Osteoblast (primary cell): ENCODE measurements around the gene CAMKMT. TPM values are rescaled to one million over a fixed set of nuclear protein-coding genes. Genes with fewer than 3 reads are reported as not detected.

Experiments
- DNase-seq: peaks from one replicate; pipeline ENCODE4 v3.0.0; 2011; ENCODE audit warnings: low spot score, mixed read lengths; ENCODE audit not compliant: insufficient read length; ENCODE audit errors: missing footprints
- H2AFZ ChIP-seq: 2 replicates; pipeline ENCODE4 v1.6.0; 2011; ENCODE audit warnings: mild to moderate bottlenecking, low read length
- H3K27ac ChIP-seq: 2 replicates; pipeline ENCODE4 v1.5.1; 2011; ENCODE audit warnings: mild to moderate bottlenecking, low read depth, low read length, moderate library complexity
- H3K27me3 ChIP-seq: 2 replicates; pipeline ENCODE4 v1.6.0; 2012; ENCODE audit warnings: mild to moderate bottlenecking, control low read depth, inconsistent platforms, low read length, moderate library complexity; ENCODE audit not compliant: insufficient read depth
- H3K36me3 ChIP-seq: 2 replicates; pipeline ENCODE4 v1.5.1; 2011; ENCODE audit warnings: mild to moderate bottlenecking, low read length, control low read depth, moderate library complexity; ENCODE audit not compliant: insufficient read depth
- H3K4me1 ChIP-seq: 2 replicates; pipeline ENCODE4 v1.5.1; 2011; ENCODE audit warnings: mild to moderate bottlenecking, low read length, control low read depth, moderate library complexity; ENCODE audit not compliant: insufficient read depth
- H3K4me2 ChIP-seq: 2 replicates; pipeline ENCODE4 v1.6.0; 2011; ENCODE audit warnings: mild to moderate bottlenecking, low read length; ENCODE audit not compliant: insufficient read depth
- H3K4me3 ChIP-seq: fragments of 200-600 bp; sonication (generic); 3 replicates; pipeline ENCODE4 v1.5.1; 2012; ENCODE audit warnings: mild to moderate bottlenecking, low read length, inconsistent platforms; ENCODE audit not compliant: insufficient read depth
- H3K79me2 ChIP-seq: 2 replicates; pipeline ENCODE4 v1.6.0; 2012; ENCODE audit warnings: mild to moderate bottlenecking, low read length, control low read depth, inconsistent platforms; ENCODE audit not compliant: insufficient read depth
- H3K9me3 ChIP-seq: 2 replicates; pipeline ENCODE4 v1.5.1; 2011; ENCODE audit warnings: low read depth, low read length, control low read depth
- H4K20me1 ChIP-seq: 2 replicates; pipeline ENCODE4 v1.6.0; 2012; ENCODE audit warnings: mild to moderate bottlenecking, low read length, control low read depth; ENCODE audit not compliant: insufficient read depth
- CTCF ChIP-seq: IDR thresholded peaks from 2 replicates; pipeline ENCODE4 v1.5.1; 2011; ENCODE audit warnings: mild to moderate bottlenecking, low read depth, low read length, moderate library complexity; ENCODE audit errors: extremely low read depth
- total RNA-seq: library from RNA; depleted of rRNA; stranded (reverse); fragments of >200 nt; gene quantifications from 2 replicates; pipeline ENCODE4 v1.2.3, GENCODE V29; 2012

The CAMKMT gene
- total RNA-seq, 1 donor: 7.2 TPM

DNA sequence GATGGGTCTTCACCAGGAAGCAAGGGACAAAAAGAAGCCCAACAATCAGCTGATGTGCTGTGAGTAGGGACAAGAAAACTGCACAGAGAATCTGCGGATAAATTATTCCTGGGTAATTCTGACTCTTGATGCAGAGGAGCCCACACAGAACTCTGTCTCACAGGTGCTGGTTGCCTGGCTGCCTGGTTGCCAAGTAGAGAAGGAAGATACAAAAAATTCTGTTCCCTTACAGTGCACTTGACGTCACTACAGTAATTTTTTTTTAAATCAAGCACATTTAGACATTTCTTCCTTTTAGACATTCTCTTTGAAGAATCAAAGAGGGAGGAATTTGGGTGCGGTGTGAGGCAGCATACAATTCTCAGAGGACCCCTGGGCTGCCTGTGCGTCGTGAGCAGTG is 427.7 kb downstream of the CAMKMT start:
- H3K27ac ChIP-seq: no peak overlapping the region
- no peak overlapping the region for H2AFZ ChIP-seq
- no peaks in the 10 kb centered on the region for H4K20me1 ChIP-seq
- TF ChIP-seq CTCF: no peak
- no peak overlapping the region for H3K4me2 ChIP-seq
- DNase-seq: no peak
- H3K27me3 ChIP-seq: peaks cover 12% of the 10 kb centered on the region
- no peaks in the 10 kb centered on the region for H3K9me3 ChIP-seq
- H3K4me3 ChIP-seq: no peak overlapping the region
- H3K4me1 ChIP-seq: no peaks in the 10 kb centered on the region
- H3K79me2 ChIP-seq: no peaks in the 10 kb centered on the region
- no peaks in the 10 kb centered on the region for H3K36me3 ChIP-seq

- no peak for TF ChIP-seq CTCF
- peaks cover 12% of the 10 kb centered on the region for H3K27me3 ChIP-seq
Observed at GRCh38 chr2:44789971-44790721, 428.4 kb downstream of the CAMKMT start.

DNA sequence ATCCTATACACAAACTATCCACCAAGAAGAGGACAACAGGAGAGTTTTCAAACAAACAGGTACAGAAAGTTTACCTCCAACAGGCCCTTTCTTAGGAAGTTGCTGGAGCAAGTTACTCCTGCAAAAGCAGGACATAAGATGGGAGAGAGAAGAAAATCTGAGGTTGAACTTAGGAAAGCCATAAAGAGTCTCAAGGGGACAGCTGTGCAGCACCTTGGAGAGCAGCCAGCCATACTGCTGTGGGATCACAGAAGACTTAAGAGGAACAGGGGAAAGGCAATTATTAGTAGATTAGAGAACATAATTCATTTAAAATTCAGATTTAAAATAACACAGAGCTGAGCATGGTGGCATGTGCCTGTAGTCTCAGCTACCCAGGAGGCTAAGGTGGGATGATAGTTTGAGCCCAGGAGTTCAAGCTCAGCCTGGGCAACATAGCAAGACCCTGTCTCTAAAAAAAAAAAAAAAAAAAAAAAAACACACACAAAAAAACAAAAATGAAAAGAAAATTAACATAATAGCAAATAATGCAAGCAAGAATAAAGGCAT is 431.6 kb downstream of the CAMKMT start:
- H3K4me2 ChIP-seq: no peak overlapping the region
- H3K27me3 ChIP-seq: peaks cover 21% of the 10 kb centered on the region
- H4K20me1 ChIP-seq: no peaks in the 10 kb centered on the region
- H3K27ac ChIP-seq: no peak overlapping the region
- no peak for TF ChIP-seq CTCF
- H3K4me1 ChIP-seq: no peaks in the 10 kb centered on the region
- H2AFZ ChIP-seq: no peak overlapping the region
- H3K4me3 ChIP-seq: no peak overlapping the region
- H3K36me3 ChIP-seq: no peaks in the 10 kb centered on the region
- no peaks in the 10 kb centered on the region for H3K9me3 ChIP-seq
- no peaks in the 10 kb centered on the region for H3K79me2 ChIP-seq
- DNase-seq: no peak

More at GRCh38 chr2:44789971-44790721, 428.4 kb downstream of the CAMKMT start:
- no peak overlapping the region for H2AFZ ChIP-seq
- H3K27ac ChIP-seq: no peak overlapping the region
- H3K4me1 ChIP-seq: no peaks in the 10 kb centered on the region
- no peaks in the 10 kb centered on the region for H4K20me1 ChIP-seq
- no peaks in the 10 kb centered on the region for H3K9me3 ChIP-seq
- no peak overlapping the region for H3K4me3 ChIP-seq
- no peaks in the 10 kb centered on the region for H3K79me2 ChIP-seq
- DNase-seq: no peak
- no peaks in the 10 kb centered on the region for H3K36me3 ChIP-seq
- H3K4me2 ChIP-seq: no peak overlapping the region

- Histone ChIP-seq H4K20me1 (no peaks in the 10 kb centered on the region), H3K9me3 (no peaks in the 10 kb centered on the region), H3K27me3 (peaks cover 44% of the 10 kb centered on the region), H3K4me2 (no peak overlapping the region), H3K79me2 (no peaks in the 10 kb centered on the region), H3K27ac (no peak overlapping the region), H3K4me3 (no peak overlapping the region), H2AFZ (no peak overlapping the region), H3K4me1 (no peaks in the 10 kb centered on the region), H3K36me3 (no peaks in the 10 kb centered on the region)
- no peak for TF ChIP-seq CTCF
- DNase-seq: no peak
Observed at GRCh38 chr2:44796771-44797170, 435.0 kb downstream of the CAMKMT start.
